Esophagus squamous epithelium (tissue), 4 donors: ENCODE measurements around the gene C2orf92.

ENCODE experiments used
- CTCF ChIP-seq, 6 experiments: fragments of 450-650 bp in 4 of 6; fragments of 200-600 bp in 2 of 6; sonication (generic) in 2 of 6; IDR thresholded peaks; one replicate each; pipeline ENCODE4 v1.5.1; 2016 to 2019; ENCODE audit warnings: antibody characterized with exemption in 6 of 6, mild to moderate bottlenecking in 4 of 6, moderate library complexity in 4 of 6
- POLR2A ChIP-seq, 4 donors: fragments of 450-650 bp; IDR thresholded peaks; one replicate each; pipeline ENCODE4 v1.6.1; 2017; ENCODE audit warnings: antibody characterized with exemption in 4 of 4, mild to moderate bottlenecking in 4 of 4, moderate library complexity in 3 of 4

- no peak for TF ChIP-seq POLR2A (IDR thresholded peaks at IDR 0.05)
- no peak for TF ChIP-seq CTCF (IDR thresholded peaks at IDR 0.05)
Measured at GRCh38 chr2:97691166-97691565, 21.7 kb downstream of the C2orf92 start.
